ENCODE data around the gene MAP3K1.
A peak's percentile ranks its signal among the peaks of the same experiment; 100 is the strongest.
"Not testable (repeated sequence)": the region's sequence is repeated elsewhere in the genome, so short reads cannot be mapped to it uniquely, and the experiment has no call there.

The MAP3K1 gene

GRCh38 chr5:56814963-56815657 lies at the start of gene MAP3K1:
Gene MAP3K1, plus strand, starts transcription at chr5:56815549. Its CDS starts 25 bp downstream, at chr5:56815574.
- peak; percentile 58 for DNase-seq (ENCODE audit: low read depth)

- DNase-seq (ENCODE audit: low read depth), result no peak
Observed at GRCh38 chr5:56766926-56767325, 48.4 kb upstream of the MAP3K1 start.

- DNase-seq (ENCODE audit: low read depth), result no peak
Observed at GRCh38 chr5:56769875-56770604, 45.3 kb upstream of the MAP3K1 start.

- DNase-seq (ENCODE audit: low read depth), result no peak
Observed at GRCh38 chr5:56772767-56773166, 42.6 kb upstream of the MAP3K1 start.

- no peak for DNase-seq (ENCODE audit: low read depth)
Observed at GRCh38 chr5:56774957-56775356, 40.4 kb upstream of the MAP3K1 start.

GRCh38 chr5:56776212-56776846 lies 39.0 kb upstream of the MAP3K1 start:
- DNase-seq (ENCODE audit: low read depth), result not testable (repeated sequence)

GRCh38 chr5:56783261-56783660 lies 32.1 kb upstream of the MAP3K1 start:
- DNase-seq (ENCODE audit: low read depth), result no peak

- DNase-seq (ENCODE audit: low read depth), result no peak
Observed at GRCh38 chr5:56786346-56786745, 29.0 kb upstream of the MAP3K1 start.

- DNase-seq (ENCODE audit: low read depth), result no peak
Observed at GRCh38 chr5:56791396-56791795, 24.0 kb upstream of the MAP3K1 start.

- DNase-seq (ENCODE audit: low read depth), result no peak
Observed at GRCh38 chr5:56798521-56798920, 16.8 kb upstream of the MAP3K1 start.

- no peak for DNase-seq (ENCODE audit: low read depth)
Observed at GRCh38 chr5:56800186-56800585, 15.2 kb upstream of the MAP3K1 start.

GRCh38 chr5:56801256-56801655 lies 14.1 kb upstream of the MAP3K1 start:
- DNase-seq (ENCODE audit: low read depth), result no peak

GRCh38 chr5:56802205-56802604 lies 13.1 kb upstream of the MAP3K1 start:
- no peak for DNase-seq (ENCODE audit: low read depth)

- no peak for DNase-seq (ENCODE audit: low read depth)
Observed at GRCh38 chr5:56803025-56803424, 12.3 kb upstream of the MAP3K1 start.

GRCh38 chr5:56803894-56804293 lies 11.5 kb upstream of the MAP3K1 start:
- DNase-seq (ENCODE audit: low read depth), result no peak

- DNase-seq (ENCODE audit: low read depth), result no peak
Observed at GRCh38 chr5:56807679-56808078, 7.7 kb upstream of the MAP3K1 start.

- no peak for DNase-seq (ENCODE audit: low read depth)
Observed at GRCh38 chr5:56808211-56808610, 7.1 kb upstream of the MAP3K1 start.

GRCh38 chr5:56810826-56811225 lies 4.5 kb upstream of the MAP3K1 start:
- no peak for DNase-seq (ENCODE audit: low read depth)

GRCh38 chr5:56812110-56812509 lies 3.2 kb upstream of the MAP3K1 start:
- no peak for DNase-seq (ENCODE audit: low read depth)

GRCh38 chr5:56813302-56813701 lies 2.0 kb upstream of the MAP3K1 start:
- no peak for DNase-seq (ENCODE audit: low read depth)

GRCh38 chr5:56814361-56814962 lies 887 bp upstream of the MAP3K1 start:
- peak; percentile 12 for DNase-seq (ENCODE audit: low read depth)

- DNase-seq (ENCODE audit: low read depth), result no peak
Observed at GRCh38 chr5:56815658-56816545, 553 bp downstream of the MAP3K1 start.
